ENCODE measurements around the gene USP6NL.

DNA sequence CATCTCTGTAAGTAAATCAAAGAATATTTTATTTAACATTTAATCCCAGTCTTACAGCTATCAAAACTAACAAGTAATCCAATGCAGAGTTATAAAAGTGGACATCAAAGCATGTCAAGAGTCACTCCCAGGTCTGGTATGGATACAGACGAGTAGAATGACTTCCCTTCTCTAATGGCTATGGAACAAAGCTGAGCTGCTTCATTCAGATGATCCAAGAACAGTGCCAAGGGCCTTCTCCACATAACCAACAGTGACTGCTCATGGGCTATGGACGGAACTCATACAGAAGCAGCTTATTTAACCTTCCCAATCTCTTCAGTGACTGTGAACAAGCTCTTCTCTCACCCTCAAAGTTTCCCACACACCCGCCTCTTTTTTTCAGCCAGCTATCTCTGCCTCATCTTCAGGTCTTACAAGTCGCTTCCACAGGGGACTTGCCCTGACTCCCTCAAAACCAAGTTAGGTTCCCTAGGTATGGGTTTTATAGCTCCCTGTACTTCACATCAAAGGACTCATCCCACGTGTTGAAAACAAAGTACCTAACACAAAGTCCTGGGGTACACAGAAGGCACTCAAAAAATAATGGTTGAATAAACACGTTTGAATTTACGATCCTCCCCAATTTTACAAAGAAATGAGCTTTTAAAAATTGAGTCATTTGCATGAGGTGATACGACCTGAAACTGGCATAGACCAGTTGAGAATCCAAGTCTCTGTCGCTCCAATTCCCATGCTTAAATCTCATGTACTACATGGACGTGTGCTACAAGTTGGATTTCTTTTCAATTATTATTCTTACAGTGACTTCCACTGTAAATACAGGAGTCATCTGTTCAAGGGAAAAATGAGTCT lies 3.1 kb downstream of the USP6NL start:
- TF ChIP-seq EZH2 (IDR thresholded peaks at IDR 0.05; ENCODE audit: low read length, unreplicated experiment) = no peak
- TF ChIP-seq CTCF (conservative IDR thresholded peaks at IDR 0.05; ENCODE audit: low read depth, low read length) = no peak

Data from PC-3 (cell line).